Activated CD4-positive, alpha-beta T cell treated with anti-CD3 and anti-CD28 coated beads for 4 hours (primary cell): ENCODE data around the gene GRIK3.

Experiments used
- DNase-seq, 2 donors: peaks; one replicate each; pipeline ENCODE4 v3.0.0-alpha.2; 2020

Gene GRIK3

GRCh38 chr1:36753451-36753850 is 280.9 kb downstream of the GRIK3 start:
- DNase-seq, result no peak

DNA sequence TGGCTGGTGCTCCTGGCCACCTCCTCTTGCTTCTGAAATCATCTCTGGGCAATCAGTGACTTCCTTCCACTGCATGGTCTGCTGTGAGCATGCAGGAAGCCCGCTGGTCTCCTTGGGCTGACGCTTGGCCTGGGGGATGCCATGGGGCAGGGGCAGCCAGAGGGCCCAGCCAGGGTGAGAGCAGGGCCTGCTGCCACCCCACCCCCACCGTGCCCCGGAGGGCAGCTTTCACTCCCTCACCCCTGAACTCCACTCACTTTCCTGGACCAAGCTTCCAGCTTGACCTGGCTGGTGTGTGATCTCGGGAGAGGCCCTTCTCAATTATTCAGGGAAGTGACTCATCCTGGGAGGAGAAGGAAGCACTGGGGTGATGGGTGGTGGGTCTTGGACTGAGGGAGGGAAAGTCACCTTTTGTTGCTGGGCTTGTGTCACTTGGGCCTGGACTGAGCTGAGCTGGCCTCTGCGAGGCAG is 281.4 kb downstream of the GRIK3 start:
- DNase-seq, result no peak

DNA sequence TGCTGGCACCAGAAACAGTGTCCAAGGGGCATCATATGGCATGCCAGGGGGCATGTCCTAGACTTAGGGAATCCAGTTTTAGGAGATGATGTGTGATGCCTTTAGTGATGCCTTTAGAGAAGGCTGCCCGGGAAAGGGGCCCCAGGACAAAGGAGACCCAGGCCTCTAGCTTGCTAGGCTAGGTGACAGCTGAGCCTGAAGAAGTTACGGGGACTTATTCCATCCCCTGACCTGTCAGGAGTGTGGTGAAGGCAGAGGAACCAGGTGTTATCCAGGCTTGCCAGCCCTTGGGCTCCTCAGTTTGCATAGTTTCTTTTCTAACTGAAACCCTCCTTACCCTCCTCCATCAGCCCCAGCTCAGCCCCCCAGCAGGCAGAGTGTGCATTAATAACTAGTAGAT is 281.9 kb downstream of the GRIK3 start:
- no peak for DNase-seq

DNA sequence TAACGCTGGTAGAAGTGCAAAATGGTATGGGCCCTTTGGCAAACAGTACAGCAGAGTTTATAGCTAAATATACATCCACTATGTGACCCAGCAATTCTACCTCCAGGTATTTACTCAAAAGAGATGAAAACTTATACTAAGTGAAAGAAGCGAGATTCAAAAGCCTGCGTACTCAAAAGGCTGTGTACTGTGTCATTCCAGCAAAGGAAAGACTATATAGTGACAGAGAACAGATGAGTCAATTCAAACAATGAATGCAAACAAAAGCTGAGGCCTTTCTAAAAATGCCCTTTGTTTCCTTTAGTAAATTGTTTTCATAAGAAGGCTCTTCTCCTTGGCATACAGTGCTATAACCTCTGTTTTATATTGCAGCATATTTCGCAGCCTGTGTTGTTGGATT is 282.8 kb downstream of the GRIK3 start:
- DNase-seq, result no peak

DNA sequence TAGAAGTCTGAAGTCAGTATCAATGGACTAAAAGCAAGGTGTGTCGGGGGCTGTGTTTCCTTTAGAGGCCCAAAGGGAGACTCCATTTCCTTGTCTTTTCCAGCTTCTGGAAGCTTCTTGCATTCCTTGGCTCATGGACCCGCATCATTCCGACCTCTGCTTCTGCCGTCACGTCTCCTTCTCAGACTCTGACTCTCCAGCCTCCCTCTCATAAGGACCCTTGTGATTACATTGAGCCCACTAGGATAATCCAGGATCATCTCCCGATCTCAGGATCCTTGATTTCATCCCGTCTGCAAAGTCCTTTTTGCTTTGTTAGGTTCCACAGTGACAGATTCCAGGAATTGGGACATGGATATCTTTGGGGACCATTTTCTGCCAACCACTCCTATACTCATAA is 285.8 kb downstream of the GRIK3 start:
- DNase-seq, result no peak
